GM18868 (cell line): ENCODE measurements around the gene PPP1R12B.
"Not testable (repeated sequence)": the region's sequence is repeated elsewhere in the genome, so short reads cannot be mapped to it uniquely, and the experiment has no call there.

ENCODE experiments used
- ATAC-seq: cut with Tn5 transposase; IDR thresholded peaks from one replicate; pipeline ENCODE4 v1.9.1; 2021; ENCODE audit warnings: mild to moderate bottlenecking, moderate library complexity; ENCODE audit not compliant: unreplicated experiment

The PPP1R12B gene

GRCh38 chr1:202439308-202439707 is 90.8 kb downstream of the PPP1R12B start:
- no peak for ATAC-seq

- not testable (repeated sequence) for ATAC-seq
These were observed 99.6 kb downstream of the PPP1R12B start for GRCh38 chr1:202448140-202448539.

- not testable (repeated sequence) for ATAC-seq
These were observed 103.1 kb downstream of the PPP1R12B start for GRCh38 chr1:202451641-202452040.

DNA sequence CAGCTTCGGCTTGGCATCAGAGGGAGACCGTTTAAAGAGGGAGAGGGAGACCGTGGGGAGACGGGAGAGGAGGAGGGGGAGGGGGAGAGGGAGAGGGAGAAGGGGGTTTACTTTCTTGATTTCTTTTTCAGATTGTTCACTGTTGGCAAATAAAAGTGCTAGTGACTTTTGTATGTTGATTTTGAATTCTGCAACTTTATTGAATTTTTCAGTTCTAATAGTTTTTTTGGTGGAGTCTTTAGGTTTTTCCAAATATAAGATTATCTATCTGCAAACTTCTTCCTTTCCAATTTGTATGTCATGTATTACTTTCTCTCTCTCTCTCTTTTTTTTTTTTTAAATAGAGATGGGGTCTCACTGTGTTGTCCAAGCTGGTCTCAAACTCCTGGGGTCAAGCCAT is 104.0 kb downstream of the PPP1R12B start:
- no peak for ATAC-seq

DNA sequence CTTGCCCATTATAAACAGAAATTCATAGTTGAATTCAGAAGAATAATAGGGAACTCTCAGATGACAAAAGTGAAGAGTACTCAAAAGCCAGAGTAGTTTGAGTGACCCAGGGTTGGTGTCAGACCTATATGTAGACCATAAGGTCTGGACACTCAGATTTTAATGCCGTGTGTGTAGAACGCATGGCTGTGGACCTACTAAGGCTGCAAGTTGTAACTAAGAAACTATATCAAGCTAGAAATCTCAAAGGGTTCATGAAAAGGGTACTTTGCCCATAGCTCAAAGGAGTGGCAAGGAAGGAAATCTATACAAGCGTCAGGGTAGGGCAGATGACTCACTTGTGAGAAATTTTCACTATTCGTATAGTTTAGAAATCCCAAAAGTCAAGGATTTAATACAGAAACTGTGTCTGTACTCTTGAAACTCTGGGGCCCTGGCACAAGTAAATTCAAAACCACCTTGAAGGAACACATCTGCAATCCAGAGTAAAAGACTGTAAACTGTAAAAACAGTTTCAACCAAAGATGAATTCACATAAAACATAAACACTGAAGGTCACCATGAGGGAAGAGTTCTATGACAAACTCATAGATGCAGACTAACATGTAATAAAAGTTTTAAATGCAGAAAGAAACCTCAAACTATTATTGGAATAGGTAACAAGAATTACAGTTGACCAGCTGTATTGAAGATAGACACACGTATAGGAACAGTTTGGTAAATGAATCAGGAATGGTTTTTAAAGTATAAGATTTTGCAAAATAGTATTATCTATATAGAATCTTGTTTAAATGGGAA is 108.1 kb downstream of the PPP1R12B start:
- not testable (repeated sequence) for ATAC-seq

DNA sequence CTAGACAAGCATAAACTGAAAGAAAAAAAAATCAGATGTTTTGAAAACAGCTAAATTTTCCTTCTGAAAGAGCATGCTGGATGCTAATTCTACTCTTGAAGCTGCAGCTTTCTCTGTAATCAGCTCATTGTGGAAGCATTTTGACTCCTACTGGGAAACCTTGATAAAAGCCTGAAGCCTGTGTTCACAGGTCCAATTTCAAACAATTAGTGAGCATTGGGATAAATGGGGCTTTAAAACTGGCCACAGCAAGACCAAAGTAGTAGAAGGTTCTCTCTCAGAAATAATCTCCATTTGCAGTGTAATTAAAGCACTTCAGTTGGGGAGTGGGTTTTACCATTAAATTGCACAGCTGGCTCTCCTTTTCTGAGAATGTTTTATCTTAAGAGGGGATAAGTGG is 110.2 kb downstream of the PPP1R12B start:
- ATAC-seq: not testable (repeated sequence)

GRCh38 chr1:202459470-202460142 is 111.1 kb downstream of the PPP1R12B start:
- not testable (repeated sequence) for ATAC-seq

- ATAC-seq: not testable (repeated sequence)
These were observed 111.6 kb downstream of the PPP1R12B start for GRCh38 chr1:202460143-202460495.

DNA sequence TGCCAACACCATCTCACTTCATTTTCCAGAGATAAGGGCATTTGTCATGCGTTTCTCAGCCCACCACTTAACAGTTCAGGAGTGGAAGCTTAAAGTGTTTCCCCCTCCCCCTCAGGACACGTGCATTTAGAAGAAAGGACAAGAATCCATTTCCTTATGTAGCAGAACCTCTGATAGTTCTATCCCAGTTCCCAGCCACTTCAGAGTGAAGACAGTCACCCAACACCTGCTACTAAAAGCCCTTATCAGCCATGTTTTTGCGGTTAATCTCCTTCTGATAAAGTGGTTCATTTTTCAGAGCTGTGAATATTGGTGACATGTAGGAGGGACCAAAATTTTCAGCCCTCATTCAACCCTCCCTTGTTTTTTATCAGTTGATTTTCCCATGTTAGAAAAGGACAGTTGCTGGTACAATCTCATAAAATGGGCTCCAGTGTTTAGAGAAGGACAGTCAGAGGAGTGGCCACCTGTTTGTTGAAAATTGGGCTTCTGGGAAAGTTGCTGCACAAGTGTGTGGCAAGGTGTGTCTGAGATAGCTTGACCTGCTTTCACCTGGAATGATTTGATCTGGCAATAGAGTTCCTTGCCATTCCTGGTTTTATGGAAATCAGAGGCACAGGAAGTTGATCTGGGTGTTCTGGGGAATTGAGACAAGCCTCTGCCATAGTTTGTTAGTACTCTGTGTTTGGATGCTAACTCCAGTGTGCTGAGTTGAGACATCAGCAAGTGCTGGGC is 114.0 kb downstream of the PPP1R12B start:
- no peak for ATAC-seq

DNA sequence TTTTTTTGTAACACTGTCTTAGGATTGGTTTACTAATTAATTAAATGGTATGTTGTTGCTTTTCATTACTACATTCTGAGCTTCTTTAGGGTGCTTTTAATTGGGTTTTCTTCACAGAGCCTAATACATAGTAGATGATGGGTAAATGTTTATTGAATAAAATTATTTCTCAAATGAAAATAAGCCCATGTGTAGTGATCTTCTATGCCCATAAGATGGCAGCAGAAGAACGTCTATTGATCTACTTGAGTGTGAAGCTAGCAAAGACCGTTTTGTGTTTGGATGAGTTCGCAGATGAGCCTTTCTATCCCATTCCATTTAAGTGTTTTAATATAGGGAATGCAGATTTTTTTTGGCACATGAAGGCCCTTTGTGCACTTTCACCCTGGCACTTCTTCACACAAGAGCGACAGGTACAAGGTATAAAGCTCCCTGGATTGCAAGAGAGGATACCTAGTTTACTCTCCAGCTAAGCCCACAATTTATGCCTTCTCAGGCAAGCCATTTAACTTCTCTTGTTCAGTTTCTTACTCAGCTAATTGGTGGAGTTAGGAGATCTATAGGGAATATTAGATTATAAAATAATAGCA is 115.7 kb downstream of the PPP1R12B start:
- ATAC-seq: not testable (repeated sequence)

DNA sequence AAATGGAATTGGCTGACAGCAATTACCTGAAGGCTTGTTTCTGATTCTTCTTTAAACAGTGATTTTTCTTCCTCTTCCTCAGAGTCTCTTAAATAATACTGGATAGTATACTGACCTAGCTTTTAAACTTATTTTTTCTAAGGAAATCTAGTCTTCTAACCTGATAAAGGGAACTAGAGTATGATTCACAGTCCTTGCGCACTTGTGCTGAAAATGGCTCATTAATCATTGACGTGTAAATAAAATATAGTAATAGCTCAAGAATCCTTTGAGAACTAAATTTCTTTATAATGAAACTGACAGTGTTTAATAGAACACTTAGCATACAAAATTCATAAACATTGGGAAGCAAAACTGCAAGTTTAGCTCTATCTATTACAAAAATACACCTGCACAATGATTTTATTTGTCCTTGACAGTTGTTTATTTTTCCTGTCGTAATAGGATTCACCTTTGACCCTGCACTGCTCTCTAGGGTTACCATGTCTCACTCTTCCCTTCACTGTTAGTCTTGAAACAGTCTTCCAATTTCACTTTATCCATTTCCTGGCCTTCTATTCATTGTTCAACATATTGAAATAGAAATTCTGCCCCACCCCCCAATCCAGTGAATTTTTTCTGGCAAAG is 117.3 kb downstream of the PPP1R12B start:
- ATAC-seq: not testable (repeated sequence)

DNA sequence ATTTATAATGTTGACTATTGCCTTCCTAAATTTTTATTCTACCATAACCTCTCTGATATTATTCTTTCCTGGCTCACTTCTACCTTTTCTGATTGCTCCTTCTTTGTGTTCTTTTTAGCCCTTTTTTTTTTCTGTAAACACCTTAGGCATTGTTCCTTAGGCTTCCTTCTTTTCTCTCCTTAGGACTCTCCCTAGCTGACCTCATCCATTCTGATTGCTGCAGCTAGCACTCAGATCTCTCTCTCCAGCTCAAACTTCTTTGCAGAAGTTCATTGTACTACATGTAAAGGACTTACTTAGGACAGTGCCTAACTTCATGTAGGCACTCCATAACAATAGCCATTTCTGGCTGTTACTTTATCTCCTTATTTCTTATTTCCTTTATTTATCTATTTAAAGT is 117.8 kb downstream of the PPP1R12B start:
- not testable (repeated sequence) for ATAC-seq

DNA sequence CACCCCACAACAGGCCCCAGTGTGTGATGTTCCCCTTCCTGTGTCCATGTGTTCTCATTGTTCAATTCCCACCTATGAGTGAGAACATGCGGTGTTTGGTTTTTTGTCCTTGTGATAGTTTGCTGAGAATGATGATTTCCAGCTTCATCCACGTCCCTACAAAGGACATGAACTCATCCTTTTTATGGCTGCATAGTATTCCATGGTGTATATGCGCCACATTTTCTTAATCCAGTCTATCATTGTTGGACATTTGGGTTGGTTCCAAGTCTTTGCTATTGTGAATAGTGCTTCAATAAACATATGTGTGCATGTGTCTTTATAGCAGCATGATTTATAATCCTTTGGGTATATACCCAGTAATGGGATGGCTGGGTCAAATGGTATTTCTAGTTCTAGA is 118.9 kb downstream of the PPP1R12B start:
- ATAC-seq: not testable (repeated sequence)

- not testable (repeated sequence) for ATAC-seq
These were observed 120.2 kb downstream of the PPP1R12B start for GRCh38 chr1:202468695-202469094.

DNA sequence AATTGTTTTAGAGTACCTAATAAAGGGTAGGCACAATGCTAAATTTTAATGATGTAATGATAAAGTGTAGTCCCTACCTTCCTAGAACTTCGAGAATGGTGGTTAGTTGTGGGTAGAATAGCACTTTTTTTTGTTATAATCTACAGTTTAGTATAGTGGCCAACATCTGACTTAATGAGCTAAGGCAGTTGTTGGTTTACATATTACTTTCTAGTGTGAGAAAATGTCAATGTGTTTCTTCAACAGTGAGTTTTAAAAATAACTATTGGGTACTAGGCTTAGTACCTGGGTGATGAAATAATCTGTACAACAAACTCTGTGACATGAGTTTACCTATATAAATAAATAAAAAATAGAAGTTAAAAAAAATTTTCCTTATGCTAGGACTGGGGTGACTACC is 120.6 kb downstream of the PPP1R12B start:
- not testable (repeated sequence) for ATAC-seq

GRCh38 chr1:202471246-202471645 is 122.7 kb downstream of the PPP1R12B start:
- ATAC-seq: no peak

GRCh38 chr1:202472347-202473124 is 124.0 kb downstream of the PPP1R12B start:
- not testable (repeated sequence) for ATAC-seq

DNA sequence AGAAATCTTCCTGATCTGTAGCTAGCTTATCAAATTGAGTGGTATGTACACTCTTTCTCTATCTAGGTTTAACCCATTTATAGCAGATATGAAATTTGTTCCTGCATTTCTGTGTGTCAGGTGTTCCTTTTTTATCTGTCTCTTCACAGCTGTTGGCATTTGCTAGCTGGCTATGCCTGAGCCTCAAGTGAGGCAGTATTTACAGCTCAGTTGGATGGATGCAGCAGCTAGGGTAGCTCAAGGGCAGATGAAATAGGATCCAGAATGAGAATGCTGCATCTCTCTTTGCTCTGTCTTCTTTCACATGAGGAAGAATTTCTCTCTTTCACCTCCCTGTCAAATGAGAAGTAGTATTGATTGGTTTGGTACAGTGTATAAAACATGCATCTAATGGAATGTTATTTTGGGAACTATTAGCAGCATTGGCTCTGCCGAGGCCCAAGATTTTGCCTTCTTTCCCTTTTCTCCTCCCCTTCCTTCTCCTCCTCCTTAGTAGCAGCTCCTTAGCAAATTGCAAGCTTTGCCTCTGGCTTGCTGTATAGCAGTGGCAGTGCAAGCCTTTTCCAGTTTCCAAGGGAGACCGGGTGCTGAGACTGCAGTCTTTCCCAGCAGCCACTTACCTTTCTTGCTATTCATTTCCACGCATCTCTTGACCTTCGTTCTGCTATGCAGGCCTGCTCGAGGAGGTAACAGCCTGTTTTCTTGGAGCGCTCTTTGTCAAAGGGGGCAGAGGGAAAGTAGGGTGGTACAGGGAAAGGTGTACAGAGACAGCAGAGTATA is 125.0 kb downstream of the PPP1R12B start:
- not testable (repeated sequence) for ATAC-seq

DNA sequence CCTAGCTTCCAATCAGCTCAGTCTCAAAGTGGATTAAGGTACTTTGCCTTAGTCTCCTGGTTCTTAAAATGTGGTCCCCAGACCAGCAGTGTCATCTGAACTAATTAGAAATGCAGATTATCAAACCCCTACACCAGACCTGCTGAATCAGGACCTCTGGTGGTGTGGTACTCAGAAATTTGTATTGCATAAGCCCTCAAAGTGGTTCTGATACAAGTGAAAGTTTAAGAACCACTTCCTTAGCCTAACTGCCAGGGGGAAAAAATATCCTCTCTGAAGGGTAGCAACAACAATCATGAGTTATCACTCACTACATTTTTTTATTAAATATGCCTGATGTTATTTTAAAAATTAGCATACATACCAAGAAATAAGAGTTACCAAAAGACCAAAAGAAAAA is 131.2 kb downstream of the PPP1R12B start:
- ATAC-seq: not testable (repeated sequence)
